HepG2 (cell line): Measurements from ENCODE around the gene PTPN18. TPM values are rescaled to one million over a fixed set of nuclear protein-coding genes. Genes with fewer than 3 reads are reported as not detected.

Experiments used
- ATAC-seq: fragments of 200-7000 bp; cut with Tn5 transposase; 3 replicates; pipeline ENCODE4 v1.9.1; 2020; ENCODE audit warnings: mild to moderate bottlenecking, moderate library complexity
- BruUV-seq: library from RNA; stranded (reverse); fragments of 400-500 nt; replicated peaks from 2 replicates; lab custom pipeline; 2021; lab: Mats Ljungman, UMichigan
- CTCF ChIA-PET: fragments of 300-600 bp; formaldehyde crosslinking; extraction: SDS; loops from one replicate; lab custom pipeline; 2021; ENCODE audit warnings: low total read pairs, inconsistent platforms, low intra/inter-chr PET ratio; lab: Yijun Ruan, JAX
- POLR2A ChIA-PET: fragments of 350-600 bp; sonication (Branson Sonifier 250); formaldehyde crosslinking; loops from one replicate; lab custom pipeline; 2020; ENCODE audit warnings: antibody characterized with exemption, inconsistent platforms; lab: Yijun Ruan, JAX
- DNase-seq: peaks from one replicate; pipeline ENCODE4 v3.0.0-alpha.2; 2015; ENCODE audit warnings: low spot score
- FAIRE-seq: peaks from 3 replicates; lab custom pipeline; 2011; peaks lifted over from hg19 to GRCh38; lab: Jason Lieb, UNC
- H2AFZ ChIP-seq: one replicate; pipeline ENCODE4 v1.6.1; 2011; ENCODE audit warnings: low read length, inconsistent platforms
- H3K27ac ChIP-seq: fragments of 300-600 bp; 3 replicates; pipeline ENCODE4 v1.8.0; 2011; ENCODE audit warnings: mixed run types, mild to moderate bottlenecking, mixed read lengths, low read length, inconsistent platforms; ENCODE audit not compliant: insufficient read depth; ENCODE audit errors: extremely low read length
- H3K27me3 ChIP-seq, 2 experiments: fragments of 200-600 bp in 1 of 2; 2 replicates in 1 of 2; 3 replicates in 1 of 2; pipeline versions ENCODE4 v1.6.0 to v1.8.0; 2011; ENCODE audit warnings: low read length in 2 of 2, mild to moderate bottlenecking in 2 of 2, moderate library complexity in 2 of 2, inconsistent platforms in 1 of 2; ENCODE audit not compliant: insufficient read depth in 2 of 2, control insufficient read depth in 1 of 2
- H3K36me3 ChIP-seq, 2 experiments: fragments of 200-600 bp in 1 of 2; replicated peaks in 1 of 2; 2 replicates in 1 of 2; 3 replicates in 1 of 2; pipeline versions ENCODE4 v1.5.1 to v1.8.0; 2011; ENCODE audit warnings: low read length in 2 of 2, inconsistent platforms in 1 of 2; ENCODE audit not compliant: insufficient read depth in 2 of 2, control insufficient read depth in 1 of 2
- H3K4me1 ChIP-seq: 2 replicates; pipeline ENCODE4 v1.5.1; 2012; ENCODE audit warnings: low read length, inconsistent platforms; ENCODE audit not compliant: insufficient read depth
- H3K4me2 ChIP-seq: 2 replicates; pipeline ENCODE4 v1.6.0; 2011; ENCODE audit warnings: low read depth, low read length, inconsistent platforms
- H3K4me3 ChIP-seq, 3 experiments: fragments of 200-600 bp in 1 of 3; sonication (generic), shearing (Covaris generic) in 1 of 3; replicated peaks in 1 of 3; 2 replicates each; pipeline ENCODE4 v1.5.1; 2011 to 2016; ENCODE audit warnings: low read length in 3 of 3, inconsistent platforms in 2 of 3, low read depth in 2 of 3, mild to moderate bottlenecking in 2 of 3, control low read depth in 1 of 3, mixed read lengths in 1 of 3; ENCODE audit not compliant: insufficient read depth in 1 of 3
- H3K79me2 ChIP-seq: one replicate; pipeline ENCODE4 v1.6.1; 2011; ENCODE audit warnings: low read length, inconsistent platforms; ENCODE audit not compliant: insufficient read depth
- H3K9ac ChIP-seq: 2 replicates; pipeline ENCODE4 v1.6.0; 2011; ENCODE audit warnings: mild to moderate bottlenecking, low read depth, low read length, inconsistent platforms; ENCODE audit not compliant: insufficient read depth
- H3K9me3 ChIP-seq: 2 replicates; pipeline ENCODE4 v1.5.1; 2012; ENCODE audit warnings: mild to moderate bottlenecking, low read length
- H4K20me1 ChIP-seq: 2 replicates; pipeline ENCODE4 v1.6.0; 2011; ENCODE audit warnings: inconsistent platforms, mild to moderate bottlenecking, low read length, moderate library complexity; ENCODE audit not compliant: insufficient read depth
- BORCS8-MEF2B ChIP-seq: sonication (generic); formaldehyde crosslinking; IDR thresholded peaks from 2 replicates; pipeline ENCODE4 v1.8.0; 2022; ENCODE audit warnings: mild to moderate bottlenecking, missing genetic modification reagents
- DNMT3B ChIP-seq: conservative IDR thresholded peaks from 2 replicates; pipeline ENCODE4 v1.6.1; 2016; ENCODE audit warnings: missing biosample characterization, control low read depth
- ERF ChIP-seq: IDR thresholded peaks from 2 replicates; pipeline ENCODE4 v1.6.1; 2018; ENCODE audit warnings: missing biosample characterization, missing genetic modification reagents
- ESRRA ChIP-seq: sonication (generic); formaldehyde crosslinking; IDR thresholded peaks from 2 replicates; pipeline ENCODE4 v1.5.1; 2020; ENCODE audit warnings: mild to moderate bottlenecking, low read depth, missing genetic modification reagents
- HDAC6 ChIP-seq: fragments of 200-600 bp; sonication (generic); IDR thresholded peaks from 2 replicates; pipeline ENCODE4 v1.7.0; 2017; ENCODE audit warnings: mild to moderate bottlenecking, antibody characterized with exemption, low read length, low read depth
- KDM5B ChIP-seq: sonication (generic); formaldehyde crosslinking; IDR thresholded peaks from 2 replicates; pipeline ENCODE4 v1.4.0; 2020; ENCODE audit warnings: missing genetic modification reagents, mild to moderate bottlenecking, borderline replicate concordance
- MTF2 ChIP-seq: sonication (generic); formaldehyde crosslinking; IDR thresholded peaks from 2 replicates; pipeline ENCODE4 v1.5.0; 2020; ENCODE audit warnings: missing genetic modification reagents, borderline replicate concordance
- RAD51 ChIP-seq: fragments of 450-650 bp; IDR thresholded peaks from 2 replicates; pipeline ENCODE4 v1.6.1; 2016; ENCODE audit warnings: borderline replicate concordance
- RBFOX2 ChIP-seq: fragments of 200-400 bp; formaldehyde crosslinking; IDR thresholded peaks from 2 replicates; pipeline ENCODE4 v1.6.1; 2017; ENCODE audit warnings: low read depth, mild to moderate bottlenecking, low read length
- REL ChIP-seq: sonication (generic); formaldehyde crosslinking; conservative IDR thresholded peaks from 2 replicates; pipeline ENCODE4 v1.8.0; 2022; ENCODE audit warnings: mild to moderate bottlenecking, missing genetic modification reagents, moderate library complexity
- SIX4 ChIP-seq: sonication (generic); formaldehyde crosslinking; IDR thresholded peaks from 2 replicates; pipeline ENCODE4 v1.4.0; 2020; ENCODE audit warnings: missing genetic modification reagents
- SKI ChIP-seq: fragments of 450-650 bp; IDR thresholded peaks from one replicate; pipeline ENCODE4 v1.6.1; 2018; ENCODE audit warnings: mild to moderate bottlenecking; ENCODE audit not compliant: partially characterized antibody
- ZBTB3 ChIP-seq: sonication (generic); formaldehyde crosslinking; IDR thresholded peaks from 2 replicates; pipeline ENCODE4 v1.4.0; 2020; ENCODE audit warnings: low read depth, mild to moderate bottlenecking, moderate library complexity, missing genetic modification reagents, borderline replicate concordance
- ZNF724P ChIP-seq: sonication (generic); formaldehyde crosslinking; IDR thresholded peaks from 2 replicates; pipeline ENCODE4 v1.8.0; 2022; ENCODE audit warnings: missing genetic modification reagents, borderline replicate concordance
- WGBS: methylation state at CpG from one replicate; pipeline ENCODE4 v1.1.6; 2017; ENCODE audit warnings: low lambda C conversion rate; 5-methylcytosine and 5-hydroxymethylcytosine counted together
- in situ Hi-C: cut with HindIII; loops from 2 replicates; pipeline ENCODE4 v1.10.0; 2017; ENCODE audit warnings: low pct_unique_long_range_greater_than_20kb; ENCODE audit not compliant: extremely low pct_ligation_motif_present
- intact Hi-C: fragments of 100-400 bp; cut with micrococcal nuclease; formaldehyde crosslinking; loops from one replicate; pipeline ENCODE4 v1.10.0; 2022; ENCODE audit not compliant: unreplicated experiment
- polyA plus RNA-seq, 8 experiments: library from polyadenylated mRNA; depleted of rRNA in 3 of 8; stranded (reverse) in 7 of 8; unstranded in 1 of 8; fragments of >200 nt; fragmentation: Illumina TruSeq in 4 of 8; extraction: Trizol in 4 of 8; gene quantifications; 2 replicates each; pipeline versions ENCODE4 v1.2.1 to v1.2.3, GENCODE V29; 2011 to 2016; ENCODE audit warnings: low read depth in 4 of 8, missing spikeins in 1 of 8, mixed read lengths in 1 of 8; ENCODE audit not compliant: insufficient read depth in 1 of 8
- total RNA-seq, 5 experiments: library from RNA; depleted of rRNA; stranded (reverse); fragments of >200 nt; fragmentation: Illumina TruSeq; extraction: Trizol; gene quantifications; 2 replicates each; pipeline ENCODE4 v1.2.3, GENCODE V29; 2016; ENCODE audit warnings: low read depth in 1 of 5
- TF ChIP-seq, protein P1 (sequence below): sonication (generic); formaldehyde crosslinking; IDR thresholded peaks from 2 replicates; pipeline ENCODE4 v1.4.0; 2020; ENCODE audit warnings: mild to moderate bottlenecking, missing genetic modification reagents

PTPN18 gene
- total and polyA plus RNA-seq, 2 of the 13 experiments (the other 11 are each of a cell fraction or from before 2014, with no cell fraction given): 14.8 to 39.6 TPM

GRCh38 chr2:130346741-130347066 lies 9.2 kb upstream of the PTPN18 start:
- WGBS: 92% methylated on average over 4 of the region's 4 CpGs
- FAIRE-seq: no peak

GRCh38 chr2:130347220-130347925 lies 8.5 kb upstream of the PTPN18 start:
- no TSS peak for BruUV-seq
- Histone ChIP-seq H3K4me2 (no peak overlapping the region), H3K27ac (no peak overlapping the region), H2AFZ (no peak overlapping the region), H3K4me3 (no peak overlapping the region), H3K9ac (no peak overlapping the region), H3K36me3 (peaks cover 31 to 45% of the 10 kb centered on the region in 2 experiments), H3K79me2 (peaks cover 19% of the 10 kb centered on the region), H4K20me1 (no peaks in the 10 kb centered on the region; the same call in 1 of the 2 replicates), H3K4me1 (peaks cover 13% of the 10 kb centered on the region), H3K27me3 (peaks cover 0 to 4% of the 10 kb centered on the region in 2 experiments; a peak in 1 of 5 replicates), H3K9me3 (no peaks in the 10 kb centered on the region)
- intact Hi-C loops (no loop called here), in situ Hi-C loops (no loop called here)
- DNase-seq (no peak), FAIRE-seq (no peak), ATAC-seq (no peak)
- POLR2A ChIA-PET: interaction anchor here (0.8 to 1.1 kb wide), 2 partner anchors 9 to 11 kb away, joined by 3 to 4 read pairs; partner anchors contain the start of gene PTPN18
- CTCF ChIA-PET: no interaction called here
- WGBS: 92% methylated on average over 7 of the region's 7 CpGs
- TF ChIP-seq REL (CRISPR knock-in tag): no peak
- TF ChIP-seq SIX4 (CRISPR knock-in tag): no peak
- no peak for TF ChIP-seq DNMT3B (CRISPR knock-in tag)
- no peak for TF ChIP-seq SKI
- no peak for TF ChIP-seq ZNF724P (CRISPR knock-in tag)
- TF ChIP-seq, protein P1, sequence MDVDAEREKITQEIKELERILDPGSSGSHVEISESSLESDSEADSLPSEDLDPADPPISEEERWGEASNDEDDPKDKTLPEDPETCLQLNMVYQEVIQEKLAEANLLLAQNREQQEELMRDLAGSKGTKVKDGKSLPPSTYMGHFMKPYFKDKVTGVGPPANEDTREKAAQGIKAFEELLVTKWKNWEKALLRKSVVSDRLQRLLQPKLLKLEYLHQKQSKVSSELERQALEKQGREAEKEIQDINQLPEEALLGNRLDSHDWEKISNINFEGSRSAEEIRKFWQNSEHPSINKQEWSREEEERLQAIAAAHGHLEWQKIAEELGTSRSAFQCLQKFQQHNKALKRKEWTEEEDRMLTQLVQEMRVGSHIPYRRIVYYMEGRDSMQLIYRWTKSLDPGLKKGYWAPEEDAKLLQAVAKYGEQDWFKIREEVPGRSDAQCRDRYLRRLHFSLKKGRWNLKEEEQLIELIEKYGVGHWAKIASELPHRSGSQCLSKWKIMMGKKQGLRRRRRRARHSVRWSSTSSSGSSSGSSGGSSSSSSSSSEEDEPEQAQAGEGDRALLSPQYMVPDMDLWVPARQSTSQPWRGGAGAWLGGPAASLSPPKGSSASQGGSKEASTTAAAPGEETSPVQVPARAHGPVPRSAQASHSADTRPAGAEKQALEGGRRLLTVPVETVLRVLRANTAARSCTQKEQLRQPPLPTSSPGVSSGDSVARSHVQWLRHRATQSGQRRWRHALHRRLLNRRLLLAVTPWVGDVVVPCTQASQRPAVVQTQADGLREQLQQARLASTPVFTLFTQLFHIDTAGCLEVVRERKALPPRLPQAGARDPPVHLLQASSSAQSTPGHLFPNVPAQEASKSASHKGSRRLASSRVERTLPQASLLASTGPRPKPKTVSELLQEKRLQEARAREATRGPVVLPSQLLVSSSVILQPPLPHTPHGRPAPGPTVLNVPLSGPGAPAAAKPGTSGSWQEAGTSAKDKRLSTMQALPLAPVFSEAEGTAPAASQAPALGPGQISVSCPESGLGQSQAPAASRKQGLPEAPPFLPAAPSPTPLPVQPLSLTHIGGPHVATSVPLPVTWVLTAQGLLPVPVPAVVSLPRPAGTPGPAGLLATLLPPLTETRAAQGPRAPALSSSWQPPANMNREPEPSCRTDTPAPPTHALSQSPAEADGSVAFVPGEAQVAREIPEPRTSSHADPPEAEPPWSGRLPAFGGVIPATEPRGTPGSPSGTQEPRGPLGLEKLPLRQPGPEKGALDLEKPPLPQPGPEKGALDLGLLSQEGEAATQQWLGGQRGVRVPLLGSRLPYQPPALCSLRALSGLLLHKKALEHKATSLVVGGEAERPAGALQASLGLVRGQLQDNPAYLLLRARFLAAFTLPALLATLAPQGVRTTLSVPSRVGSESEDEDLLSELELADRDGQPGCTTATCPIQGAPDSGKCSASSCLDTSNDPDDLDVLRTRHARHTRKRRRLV (CRISPR knock-in tag): no peak
- no peak for TF ChIP-seq RAD51
- no peak for TF ChIP-seq KDM5B (CRISPR knock-in tag)
- TF ChIP-seq BORCS8-MEF2B (CRISPR knock-in tag): no peak
- no peak for TF ChIP-seq HDAC6
- TF ChIP-seq ESRRA: no peak
- no peak for TF ChIP-seq ERF (CRISPR knock-in tag)
- no peak for TF ChIP-seq MTF2

More at GRCh38 chr2:130346741-130347066, 9.2 kb upstream of the PTPN18 start:
- H3K27me3 ChIP-seq: peaks cover 0 to 4% of the 10 kb centered on the region in 2 experiments; a peak in 1 of 5 replicates
- H3K4me3 ChIP-seq: no peak overlapping the region
- CTCF ChIA-PET: no interaction called here
- no peak overlapping the region for H3K4me2 ChIP-seq
- ATAC-seq: no peak
- no peak for DNase-seq
- POLR2A ChIA-PET: interaction anchor here (1.1 kb wide), 1 partner anchor 9 kb away, joined by 4 read pairs; the partner anchor contains the start of gene PTPN18
- intact Hi-C loops: no loop called here
- TF ChIP-seq RBFOX2 (peak; percentile 50; the same call in 1 of the 2 replicates), ZBTB3 (CRISPR knock-in tag) (no peak)
- TF ChIP-seq, all 625 proteins: peak for 1
- H3K79me2 ChIP-seq: peaks cover 19% of the 10 kb centered on the region
- H2AFZ ChIP-seq: no peak overlapping the region
- in situ Hi-C loops: no loop called here
- no peaks in the 10 kb centered on the region for H3K9me3 ChIP-seq
- H3K36me3 ChIP-seq: peaks cover 31 to 45% of the 10 kb centered on the region in 2 experiments
- no peaks in the 10 kb centered on the region; the same call in 1 of the 2 replicates for H4K20me1 ChIP-seq
- no peak overlapping the region for H3K9ac ChIP-seq
- no TSS peak for BruUV-seq
- no peak overlapping the region for H3K27ac ChIP-seq
- H3K4me1 ChIP-seq: peaks cover 13% of the 10 kb centered on the region
